Renal cortical epithelial cell (primary cell): Measurements from ENCODE around the gene SMIM13. TPM values are rescaled to one million over a fixed set of nuclear protein-coding genes. Genes with fewer than 3 reads are reported as not detected.
"Not testable (repeated sequence)": the region's sequence is repeated elsewhere in the genome, so short reads cannot be mapped to it uniquely, and the experiment has no call there.

Experiments
- DNase-seq: peaks from one replicate; pipeline ENCODE4 v3.0.0-alpha.2; 2011; ENCODE audit warnings: low read depth
- total RNA-seq: library from RNA; depleted of rRNA; stranded (reverse); fragments of >200 nt; gene quantifications from 2 replicates; pipeline ENCODE4 v1.2.3, GENCODE V29; 2014

Gene SMIM13
- total RNA-seq, 1 donor from 2014 or later: 11.0 TPM

GRCh38 chr6:11083956-11084355, 9.7 kb upstream of the SMIM13 start:
- no peak for DNase-seq

- DNase-seq: no peak
These were observed 7.7 kb upstream of the SMIM13 start for GRCh38 chr6:11085758-11086435.

GRCh38 chr6:11087141-11087812, 6.4 kb upstream of the SMIM13 start:
- DNase-seq: not testable (repeated sequence)

GRCh38 chr6:11089695-11090094, 3.9 kb upstream of the SMIM13 start:
- no peak for DNase-seq

GRCh38 chr6:11091141-11091540, 2.5 kb upstream of the SMIM13 start:
- not testable (repeated sequence) for DNase-seq

GRCh38 chr6:11092668-11093375, 812 bp upstream of the SMIM13 start:
- peak; percentile 43 for DNase-seq

GRCh38 chr6:11093376-11093625, 333 bp upstream of the SMIM13 start:
- no peak for DNase-seq

- peak; percentile 28 for DNase-seq
These were observed 797 bp downstream of the SMIM13 start for GRCh38 chr6:11094411-11094851.

GRCh38 chr6:11094941-11095340, 1.3 kb downstream of the SMIM13 start:
- DNase-seq: no peak

- DNase-seq: peak; percentile 66
These were observed 2.5 kb downstream of the SMIM13 start for GRCh38 chr6:11096109-11096508.

- DNase-seq: no peak
These were observed 3.8 kb downstream of the SMIM13 start for GRCh38 chr6:11097476-11097875.

- DNase-seq: no peak
These were observed 4.4 kb downstream of the SMIM13 start for GRCh38 chr6:11098004-11098403.

- no peak for DNase-seq
These were observed 7.8 kb downstream of the SMIM13 start for GRCh38 chr6:11101417-11101816.

- DNase-seq: no peak
These were observed 9.4 kb downstream of the SMIM13 start for GRCh38 chr6:11103065-11103464.

GRCh38 chr6:11108726-11109125, 15.1 kb downstream of the SMIM13 start:
- no peak for DNase-seq

GRCh38 chr6:11110921-11111768, 17.5 kb downstream of the SMIM13 start, which contains the start of gene ERVFRD-1:
ERVFRD-1 (minus strand) TSS chr6:11111725; CDS start chr6:11105310, 6,415 bp downstream.
- no peak for DNase-seq

- DNase-seq: no peak
These were observed 18.3 kb downstream of the SMIM13 start for GRCh38 chr6:11111769-11112437.

GRCh38 chr6:11113038-11113437, 19.4 kb downstream of the SMIM13 start:
- no peak for DNase-seq

- DNase-seq: peak; percentile 91
These were observed 22.3 kb downstream of the SMIM13 start for GRCh38 chr6:11115808-11116536.

GRCh38 chr6:11120271-11121005, 26.8 kb downstream of the SMIM13 start:
- DNase-seq: no peak
